Prostate gland (tissue), 2 donors: ENCODE data around the gene AMFR.

ENCODE experiments used
- POLR2A ChIP-seq: fragments of 450-650 bp; IDR thresholded peaks from one replicate; pipeline ENCODE4 v1.6.1; 2016; ENCODE audit warnings: antibody characterized with exemption, mild to moderate bottlenecking
- POLR2AphosphoS5 ChIP-seq: sonication (generic); formaldehyde crosslinking; IDR thresholded peaks from one replicate; pipeline ENCODE4 v1.6.1; 2017; ENCODE audit warnings: antibody characterized with exemption
- TF ChIP-seq, protein P1 (sequence below), 4 experiments: fragments of 200-600 bp in 2 of 4; fragments of 450-650 bp in 2 of 4; sonication (generic) in 2 of 4; IDR thresholded peaks; 1 replicate in 3 of 4; 2 replicates in 1 of 4; pipeline ENCODE4 v1.5.1; 2016 to 2019; ENCODE audit warnings: antibody characterized with exemption in 4 of 4, mild to moderate bottlenecking in 2 of 4, moderate library complexity in 2 of 4

GRCh38 chr16:56466344-56466743 is 41.0 kb upstream of the AMFR start:
- TF ChIP-seq, protein P1, sequence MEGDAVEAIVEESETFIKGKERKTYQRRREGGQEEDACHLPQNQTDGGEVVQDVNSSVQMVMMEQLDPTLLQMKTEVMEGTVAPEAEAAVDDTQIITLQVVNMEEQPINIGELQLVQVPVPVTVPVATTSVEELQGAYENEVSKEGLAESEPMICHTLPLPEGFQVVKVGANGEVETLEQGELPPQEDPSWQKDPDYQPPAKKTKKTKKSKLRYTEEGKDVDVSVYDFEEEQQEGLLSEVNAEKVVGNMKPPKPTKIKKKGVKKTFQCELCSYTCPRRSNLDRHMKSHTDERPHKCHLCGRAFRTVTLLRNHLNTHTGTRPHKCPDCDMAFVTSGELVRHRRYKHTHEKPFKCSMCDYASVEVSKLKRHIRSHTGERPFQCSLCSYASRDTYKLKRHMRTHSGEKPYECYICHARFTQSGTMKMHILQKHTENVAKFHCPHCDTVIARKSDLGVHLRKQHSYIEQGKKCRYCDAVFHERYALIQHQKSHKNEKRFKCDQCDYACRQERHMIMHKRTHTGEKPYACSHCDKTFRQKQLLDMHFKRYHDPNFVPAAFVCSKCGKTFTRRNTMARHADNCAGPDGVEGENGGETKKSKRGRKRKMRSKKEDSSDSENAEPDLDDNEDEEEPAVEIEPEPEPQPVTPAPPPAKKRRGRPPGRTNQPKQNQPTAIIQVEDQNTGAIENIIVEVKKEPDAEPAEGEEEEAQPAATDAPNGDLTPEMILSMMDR (IDR thresholded peaks at IDR 0.05), result no peak
- TF ChIP-seq POLR2AphosphoS5 (no peak), POLR2A (no peak)
